HG03095 (cell line): ENCODE results near the gene AP2A2.

Experiments
- ATAC-seq: cut with Tn5 transposase; IDR thresholded peaks from one replicate; pipeline ENCODE4 v1.9.1; 2021; ENCODE audit warnings: moderate library complexity; ENCODE audit not compliant: unreplicated experiment

AP2A2 gene

GRCh38 chr11:1038921-1039320, 113.3 kb downstream of the AP2A2 start:
- no peak for ATAC-seq

GRCh38 chr11:1039481-1040427, 114.1 kb downstream of the AP2A2 start:
- no peak for ATAC-seq

GRCh38 chr11:1040428-1041148, 114.9 kb downstream of the AP2A2 start:
- ATAC-seq = no peak

GRCh38 chr11:1041149-1041467, 115.4 kb downstream of the AP2A2 start:
- ATAC-seq = no peak

- ATAC-seq = no peak
These were observed 115.8 kb downstream of the AP2A2 start for GRCh38 chr11:1041471-1041870.

- ATAC-seq = no peak
These were observed 116.4 kb downstream of the AP2A2 start for GRCh38 chr11:1041936-1042608.

GRCh38 chr11:1042626-1043562, 117.2 kb downstream of the AP2A2 start:
- ATAC-seq = no peak

- ATAC-seq = no peak
These were observed 118.0 kb downstream of the AP2A2 start for GRCh38 chr11:1043563-1044096.

GRCh38 chr11:1044160-1044559, 118.5 kb downstream of the AP2A2 start:
- ATAC-seq = no peak

- no peak for ATAC-seq
These were observed 122.0 kb downstream of the AP2A2 start for GRCh38 chr11:1047595-1048156.

GRCh38 chr11:1048375-1049070, 122.9 kb downstream of the AP2A2 start:
- ATAC-seq = no peak

GRCh38 chr11:1049071-1049405, 123.4 kb downstream of the AP2A2 start:
- no peak for ATAC-seq

- no peak for ATAC-seq
These were observed 123.8 kb downstream of the AP2A2 start for GRCh38 chr11:1049431-1049891.

- ATAC-seq = no peak
These were observed 124.4 kb downstream of the AP2A2 start for GRCh38 chr11:1049911-1050580.

- no peak for ATAC-seq
These were observed 125.1 kb downstream of the AP2A2 start for GRCh38 chr11:1050581-1051355.

- ATAC-seq = no peak
These were observed 125.9 kb downstream of the AP2A2 start for GRCh38 chr11:1051356-1052132.
